ENCODE measurements around the gene CARTPT. TPM values are rescaled to one million over a fixed set of nuclear protein-coding genes. Genes with fewer than 3 reads are reported as not detected.

Gene CARTPT
- total RNA-seq, result not detected
- not detected for polyA plus RNA-seq

- H3K27me3 Mint-ChIP-seq, result peaks cover 40 to 53% of the 10 kb centered on the region in 2 donors
- no peaks in the 10 kb centered on the region for H3K36me3 ChIP-seq (ENCODE audit: insufficient read depth, low read length)
- no peak for DNase-seq
- intact Hi-C loops (cut with micrococcal nuclease), result no loop called here
- no peaks in the 10 kb centered on the region for H3K36me3 Mint-ChIP-seq
- H3K4me1 Mint-ChIP-seq, result peaks cover 0 to 9% (median under 1%) of the 10 kb centered on the region in 4 donors
- H3K4me3 Mint-ChIP-seq, result peak within 1 kb of the TSS in 1 of 8 donors; percentile 12
- no peak within 1 kb of the TSS for H3K27ac ChIP-seq (ENCODE audit: low read depth, low read length)
- peaks cover 6% of the 10 kb centered on the region for H3K27me3 ChIP-seq (ENCODE audit: insufficient read depth, low read length)
- CTCF ChIA-PET (ENCODE audit: partially characterized antibody), result no interaction called here
- no peaks in the 10 kb centered on the region for H3K4me1 ChIP-seq (ENCODE audit: insufficient read depth, low read length)
- no peaks in the 10 kb centered on the region for H3K9me3 ChIP-seq (ENCODE audit: control insufficient read depth in 1 of 2, low read length in 2 of 2)
- no peak within 1 kb of the TSS for H3K4me3 ChIP-seq (ENCODE audit: low read length in 2 of 2)
- POLR2A ChIA-PET (ENCODE audit: partially characterized antibody), result no interaction called here
- H3K9me3 Mint-ChIP-seq, result peaks cover 0 to 5% (median 2%) of the 10 kb centered on the region in 8 donors
- H3K27ac Mint-ChIP-seq, result no peak within 1 kb of the TSS
Measured at GRCh38 chr5:71719063-71719964, at the start of gene CARTPT. CARTPT (plus strand) TSS chr5:71719275; CDS start chr5:71719294, 19 bp downstream.

GRCh38 chr5:71677977-71678376 is 41.1 kb upstream of the CARTPT start:
- H3K27ac Mint-ChIP-seq, result no peak overlapping the region
- Histone ChIP-seq H3K36me3 (ENCODE audit: insufficient read depth, low read length) (no peaks in the 10 kb centered on the region), H3K9me3 (ENCODE audit: control insufficient read depth in 1 of 2, low read length in 2 of 2) (no peaks in the 10 kb centered on the region), H3K27me3 (ENCODE audit: insufficient read depth, low read length) (no peaks in the 10 kb centered on the region), H3K4me3 (ENCODE audit: low read length in 2 of 2) (no peak overlapping the region), H3K4me1 (ENCODE audit: insufficient read depth, low read length) (no peaks in the 10 kb centered on the region), H3K27ac (ENCODE audit: low read depth, low read length) (no peak overlapping the region)
- intact Hi-C loops (cut with micrococcal nuclease), result no loop called here
- ChIA-PET POLR2A (ENCODE audit: partially characterized antibody) (no interaction called here), CTCF (ENCODE audit: partially characterized antibody) (no interaction called here)
- H3K9me3 Mint-ChIP-seq, result peaks cover 0 to 5% (median under 1%) of the 10 kb centered on the region in 8 donors
- no peaks in the 10 kb centered on the region for H3K4me1 Mint-ChIP-seq
- H3K36me3 Mint-ChIP-seq, result no peaks in the 10 kb centered on the region
- no peak overlapping the region for H3K4me3 Mint-ChIP-seq
- no peak for DNase-seq
- H3K27me3 Mint-ChIP-seq, result peaks cover 31 to 35% of the 10 kb centered on the region in 2 donors

- Histone ChIP-seq H3K4me3 (ENCODE audit: low read length in 2 of 2) (no peak overlapping the region), H3K36me3 (ENCODE audit: insufficient read depth, low read length) (no peaks in the 10 kb centered on the region), H3K9me3 (ENCODE audit: control insufficient read depth in 1 of 2, low read length in 2 of 2) (no peaks in the 10 kb centered on the region), H3K4me1 (ENCODE audit: insufficient read depth, low read length) (no peaks in the 10 kb centered on the region), H3K27ac (ENCODE audit: low read depth, low read length) (no peak overlapping the region), H3K27me3 (ENCODE audit: insufficient read depth, low read length) (no peaks in the 10 kb centered on the region)
- H3K27ac Mint-ChIP-seq, result no peak overlapping the region
- intact Hi-C loops (cut with micrococcal nuclease), result no loop called here
- peaks cover 34 to 40% of the 10 kb centered on the region in 2 donors for H3K27me3 Mint-ChIP-seq
- POLR2A ChIA-PET (ENCODE audit: partially characterized antibody), result no interaction called here
- CTCF ChIA-PET (ENCODE audit: partially characterized antibody), result no interaction called here
- H3K9me3 Mint-ChIP-seq, result peaks cover 0 to 15% (median 5%) of the 10 kb centered on the region in 8 donors
- no peaks in the 10 kb centered on the region for H3K36me3 Mint-ChIP-seq
- DNase-seq, result no peak
- no peaks in the 10 kb centered on the region for H3K4me1 Mint-ChIP-seq
- H3K4me3 Mint-ChIP-seq, result no peak overlapping the region
Measured at GRCh38 chr5:71679714-71680113, 39.4 kb upstream of the CARTPT start.

- no peak for DNase-seq
- no peaks in the 10 kb centered on the region for H3K9me3 ChIP-seq (ENCODE audit: control insufficient read depth in 1 of 2, low read length in 2 of 2)
- H3K4me3 ChIP-seq (ENCODE audit: low read length in 2 of 2), result no peak overlapping the region
- H3K4me3 Mint-ChIP-seq, result no peak overlapping the region
- no peaks in the 10 kb centered on the region for H3K4me1 ChIP-seq (ENCODE audit: insufficient read depth, low read length)
- H3K27ac ChIP-seq (ENCODE audit: low read depth, low read length), result no peak overlapping the region
- H3K27ac Mint-ChIP-seq, result no peak overlapping the region
- no peaks in the 10 kb centered on the region for H3K27me3 ChIP-seq (ENCODE audit: insufficient read depth, low read length)
- H3K27me3 Mint-ChIP-seq, result peaks cover 32 to 44% of the 10 kb centered on the region in 2 donors
- CTCF ChIA-PET (ENCODE audit: partially characterized antibody), result interaction anchor here (0.6 kb wide), 1 partner anchor 240 kb away, joined by 3 read pairs; no protein-coding TSS in a partner anchor
- peaks cover 0 to 3% of the 10 kb centered on the region in 2 donors for H3K36me3 Mint-ChIP-seq
- peaks cover 0 to 21% (median 10%) of the 10 kb centered on the region in 8 donors for H3K9me3 Mint-ChIP-seq
- POLR2A ChIA-PET (ENCODE audit: partially characterized antibody), result no interaction called here
- no peaks in the 10 kb centered on the region for H3K4me1 Mint-ChIP-seq
- no peaks in the 10 kb centered on the region for H3K36me3 ChIP-seq (ENCODE audit: insufficient read depth, low read length)
- intact Hi-C loops (cut with micrococcal nuclease), result no loop called here
Measured at GRCh38 chr5:71680510-71680909, 38.6 kb upstream of the CARTPT start.

GRCh38 chr5:71681296-71681695 is 37.8 kb upstream of the CARTPT start:
- peaks cover 0 to 28% (median 14%) of the 10 kb centered on the region in 8 donors for H3K9me3 Mint-ChIP-seq
- Histone ChIP-seq H3K27me3 (ENCODE audit: insufficient read depth, low read length) (no peaks in the 10 kb centered on the region), H3K4me3 (ENCODE audit: low read length in 2 of 2) (no peak overlapping the region), H3K4me1 (ENCODE audit: insufficient read depth, low read length) (no peaks in the 10 kb centered on the region), H3K9me3 (ENCODE audit: control insufficient read depth in 1 of 2, low read length in 2 of 2) (no peaks in the 10 kb centered on the region), H3K36me3 (ENCODE audit: insufficient read depth, low read length) (no peaks in the 10 kb centered on the region), H3K27ac (ENCODE audit: low read depth, low read length) (no peak overlapping the region)
- peaks cover 0 to 4% of the 10 kb centered on the region in 2 donors for H3K36me3 Mint-ChIP-seq
- POLR2A ChIA-PET (ENCODE audit: partially characterized antibody), result no interaction called here
- no peak overlapping the region for H3K4me3 Mint-ChIP-seq
- no peak for DNase-seq
- peaks cover 36 to 42% of the 10 kb centered on the region in 2 donors for H3K27me3 Mint-ChIP-seq
- intact Hi-C loops (cut with micrococcal nuclease), result no loop called here
- H3K4me1 Mint-ChIP-seq, result no peaks in the 10 kb centered on the region
- CTCF ChIA-PET (ENCODE audit: partially characterized antibody), result no interaction called here
- no peak overlapping the region for H3K27ac Mint-ChIP-seq

- H3K27me3 Mint-ChIP-seq, result peaks cover 26 to 36% of the 10 kb centered on the region in 2 donors
- no peak overlapping the region for H3K27ac Mint-ChIP-seq
- DNase-seq, result no peak
- Histone ChIP-seq H3K27ac (ENCODE audit: low read depth, low read length) (no peak overlapping the region), H3K36me3 (ENCODE audit: insufficient read depth, low read length) (no peaks in the 10 kb centered on the region), H3K4me3 (ENCODE audit: low read length in 2 of 2) (no peak overlapping the region), H3K9me3 (ENCODE audit: control insufficient read depth in 1 of 2, low read length in 2 of 2) (no peaks in the 10 kb centered on the region), H3K4me1 (ENCODE audit: insufficient read depth, low read length) (no peaks in the 10 kb centered on the region), H3K27me3 (ENCODE audit: insufficient read depth, low read length) (no peaks in the 10 kb centered on the region)
- intact Hi-C loops (cut with micrococcal nuclease), result no loop called here
- H3K36me3 Mint-ChIP-seq, result peaks cover 0 to 4% of the 10 kb centered on the region in 2 donors
- POLR2A ChIA-PET (ENCODE audit: partially characterized antibody), result no interaction called here
- peaks cover 0 to 28% (median 16%) of the 10 kb centered on the region in 8 donors for H3K9me3 Mint-ChIP-seq
- H3K4me1 Mint-ChIP-seq, result no peaks in the 10 kb centered on the region
- H3K4me3 Mint-ChIP-seq, result no peak overlapping the region
- CTCF ChIA-PET (ENCODE audit: partially characterized antibody), result interaction anchor here (1.1 kb wide), 1 partner anchor 334 kb away, joined by 3 read pairs; no protein-coding TSS in a partner anchor
Measured at GRCh38 chr5:71684309-71684708, 34.8 kb upstream of the CARTPT start.

GRCh38 chr5:71693828-71694427 is 25.1 kb upstream of the CARTPT start:
- Mint-ChIP-seq H3K9me3 (peaks cover 0 to 6% (median 0%) of the 10 kb centered on the region in 8 donors), H3K36me3 (peaks cover 0 to 3% of the 10 kb centered on the region in 2 donors), H3K4me1 (peaks cover 5 to 16% (median 9%) of the 10 kb centered on the region in 4 donors), H3K27ac (no peak overlapping the region), H3K4me3 (no peak overlapping the region), H3K27me3 (peaks cover 6 to 9% of the 10 kb centered on the region in 2 donors)
- Histone ChIP-seq H3K4me1 (ENCODE audit: insufficient read depth, low read length) (peaks cover 7% of the 10 kb centered on the region), H3K27me3 (ENCODE audit: insufficient read depth, low read length) (no peaks in the 10 kb centered on the region), H3K36me3 (ENCODE audit: insufficient read depth, low read length) (no peaks in the 10 kb centered on the region), H3K4me3 (ENCODE audit: low read length in 2 of 2) (no peak overlapping the region), H3K9me3 (ENCODE audit: control insufficient read depth in 1 of 2, low read length in 2 of 2) (no peaks in the 10 kb centered on the region), H3K27ac (ENCODE audit: low read depth, low read length) (no peak overlapping the region)
- intact Hi-C loops (cut with micrococcal nuclease), result no loop called here
- POLR2A ChIA-PET (ENCODE audit: partially characterized antibody), result no interaction called here
- CTCF ChIA-PET (ENCODE audit: partially characterized antibody), result no interaction called here
- no peak for DNase-seq

Data from CD4-positive, alpha-beta memory T cell (primary cell).